Natural killer cell treated with Interleukin-12 subunit alpha and Interleukin-12 subunit beta and Interleukin-15 and Interleukin-18, amount 100 ng/mL, for 72 hours (primary cell): ENCODE measurements around the gene PTS. TPM values are rescaled to one million over a fixed set of nuclear protein-coding genes. Genes with fewer than 3 reads are reported as not detected.

Experiments used
- ATAC-seq, 2 donors: fragments of 150-1000 bp; cut with Tn5 transposase in 1 of 2; sonication (Bioruptor Pico), chemical (Tn5 transposase) in 1 of 2; 2 replicates each; pipeline ENCODE4 v1.10.0; 2021
- DNase-seq: peaks from one replicate; pipeline ENCODE4 v3.0.0; 2022; ENCODE audit warnings: low spot score
- H3K27ac Mint-ChIP-seq, 2 donors: 1 replicate in 1 of 2; 2 replicates in 1 of 2; pipeline ENCODE4 v1.8.0; 2022; ENCODE audit warnings: mixed read lengths in 2 of 2, mild to moderate bottlenecking in 1 of 2, moderate library complexity in 1 of 2
- H3K27me3 Mint-ChIP-seq, 2 donors: 1 replicate in 1 of 2; 2 replicates in 1 of 2; pipeline ENCODE4 v1.8.0; 2022; ENCODE audit warnings: mixed read lengths in 2 of 2
- H3K36me3 Mint-ChIP-seq: one replicate; pipeline ENCODE4 v1.8.0; 2022; ENCODE audit warnings: mixed read lengths
- H3K4me1 Mint-ChIP-seq, 2 donors: 1 replicate in 1 of 2; 2 replicates in 1 of 2; pipeline ENCODE4 v1.8.0; 2022; ENCODE audit warnings: low read depth in 2 of 2, mixed read lengths in 2 of 2, mild to moderate bottlenecking in 1 of 2
- H3K4me3 Mint-ChIP-seq: one replicate; pipeline ENCODE4 v1.8.0; 2022; ENCODE audit warnings: mixed read lengths
- H3K9me3 Mint-ChIP-seq: 2 replicates; pipeline ENCODE4 v1.8.0; 2022; ENCODE audit warnings: mixed read lengths
- total RNA-seq, 2 donors: library from RNA; stranded (reverse); gene quantifications; one replicate each; pipeline ENCODE4 v1.2.3, GENCODE V29; 2022

PTS gene
- total RNA-seq, 2 donors from 2014 or later, result 36.2 to 36.8 TPM

DNA sequence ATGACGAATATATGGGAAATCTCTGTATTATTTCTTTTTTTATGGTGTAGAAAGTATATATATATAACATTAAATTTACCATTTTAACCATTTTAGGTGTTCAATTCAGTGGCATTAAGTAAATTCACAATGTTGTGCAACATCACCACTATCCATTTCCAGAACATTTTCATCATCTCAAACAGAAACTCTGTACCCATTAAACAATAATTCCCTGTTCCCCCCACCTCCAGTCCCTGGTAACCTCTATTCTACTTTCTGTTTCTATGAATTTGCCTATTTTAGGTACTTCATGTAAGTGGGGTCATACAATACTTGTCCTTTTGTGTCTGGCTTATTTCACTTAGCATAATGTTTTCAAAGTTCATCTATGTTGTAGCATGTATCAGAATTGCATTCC is 15.3 kb upstream of the PTS start:
- no peak for ATAC-seq
- Mint-ChIP-seq H3K4me3 (no peak overlapping the region), H3K4me1 (peaks cover 0 to 11% of the 10 kb centered on the region in 2 donors), H3K27me3 (peaks cover 0 to 4% of the 10 kb centered on the region in 2 donors), H3K36me3 (no peaks in the 10 kb centered on the region), H3K9me3 (no peaks in the 10 kb centered on the region), H3K27ac (no peak overlapping the region)
- DNase-seq, result no peak

DNA sequence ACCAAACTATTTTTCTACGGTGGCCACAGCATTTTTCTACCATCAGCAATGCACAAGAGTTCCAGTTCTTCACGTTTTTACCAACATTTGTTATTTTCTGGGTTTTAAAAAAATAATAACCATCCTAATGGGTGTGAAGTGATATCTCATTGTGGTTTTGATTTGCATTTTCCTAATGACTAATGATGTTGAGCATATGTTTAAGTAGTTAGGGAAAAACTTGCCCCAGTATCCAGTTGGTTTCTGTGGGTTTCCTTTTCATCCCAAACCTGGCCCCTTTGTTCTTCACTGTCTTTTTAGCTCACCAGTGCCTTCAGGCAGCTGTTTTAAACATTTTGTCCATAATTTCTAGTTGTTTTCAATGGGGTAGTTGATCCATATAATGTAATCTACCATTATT is 14.7 kb upstream of the PTS start:
- H3K9me3 Mint-ChIP-seq, result no peaks in the 10 kb centered on the region
- no peak for DNase-seq
- H3K27ac Mint-ChIP-seq, result no peak overlapping the region
- peak overlapping the region; percentile 38 for H3K4me3 Mint-ChIP-seq
- ATAC-seq, result peak in 1 of 2 donors; percentile 46
- peaks cover 0 to 4% of the 10 kb centered on the region in 2 donors for H3K27me3 Mint-ChIP-seq
- no peaks in the 10 kb centered on the region for H3K36me3 Mint-ChIP-seq
- peaks cover 0 to 11% of the 10 kb centered on the region in 2 donors for H3K4me1 Mint-ChIP-seq

DNA sequence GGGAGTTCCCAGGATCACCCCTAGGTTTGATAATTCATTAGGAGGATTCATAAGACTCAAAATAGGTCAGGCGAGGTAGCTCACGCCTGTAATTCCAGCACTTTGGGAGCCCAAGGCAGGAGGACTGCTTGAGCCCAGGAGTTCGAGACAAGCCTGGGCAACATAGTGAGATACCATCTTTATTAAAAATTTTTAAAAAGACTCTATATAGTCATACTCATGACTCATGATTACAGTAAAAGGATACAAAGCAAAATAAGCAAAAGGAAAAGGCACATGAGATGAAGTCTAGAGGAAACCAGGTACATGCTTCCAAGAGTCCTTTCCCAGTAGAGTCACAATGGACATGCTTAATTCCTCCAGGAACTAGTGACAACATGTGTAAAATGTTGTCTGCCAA is 13.9 kb upstream of the PTS start:
- DNase-seq (no peak), ATAC-seq (no peak)
- Mint-ChIP-seq H3K27ac (no peak overlapping the region), H3K9me3 (no peaks in the 10 kb centered on the region), H3K36me3 (no peaks in the 10 kb centered on the region), H3K4me3 (no peak overlapping the region), H3K4me1 (peaks cover 0 to 11% of the 10 kb centered on the region in 2 donors), H3K27me3 (peaks cover 0 to 4% of the 10 kb centered on the region in 2 donors)

DNA sequence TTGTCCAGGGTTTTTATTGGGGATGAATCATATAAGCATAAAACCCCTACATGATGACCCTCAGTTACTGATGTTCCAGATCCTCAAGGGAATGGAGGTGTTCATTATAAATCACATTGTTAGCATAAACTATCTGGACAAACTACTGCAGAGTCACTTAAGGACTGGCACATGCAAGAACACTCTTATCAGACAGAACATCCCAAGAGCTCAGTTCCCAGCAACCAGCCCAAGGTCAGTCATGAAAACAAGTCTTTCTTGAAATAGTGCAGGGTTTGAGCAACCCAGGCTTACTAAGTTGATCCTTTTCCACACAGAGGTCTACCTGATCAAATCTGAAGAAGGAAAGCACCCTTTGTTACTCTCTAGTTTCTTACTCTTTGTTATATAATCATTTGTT is 13.5 kb upstream of the PTS start:
- Mint-ChIP-seq H3K27ac (no peak overlapping the region), H3K27me3 (peaks cover 0 to 4% of the 10 kb centered on the region in 2 donors)
- ATAC-seq, result no peak

DNA sequence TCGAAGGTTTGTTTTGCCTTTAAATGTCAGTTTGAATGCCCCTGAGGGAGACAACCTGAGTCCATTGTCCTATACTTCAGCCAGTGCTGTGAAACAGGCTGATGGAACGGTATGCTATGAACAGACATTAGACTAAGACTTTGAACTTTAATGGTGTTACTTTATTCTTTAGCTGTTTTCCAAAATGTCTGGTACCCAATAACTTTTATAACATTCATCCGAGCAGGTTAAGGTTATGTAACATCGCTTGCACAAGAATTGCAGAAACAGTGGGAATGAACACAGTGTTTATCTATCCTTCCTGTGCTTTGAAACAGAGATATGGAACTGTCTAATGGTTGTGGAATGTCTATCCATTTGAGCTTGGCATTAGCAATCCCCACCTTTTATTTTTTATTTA is 12.5 kb upstream of the PTS start:
- no peak for ATAC-seq
- peaks cover 0 to 4% of the 10 kb centered on the region in 2 donors for H3K27me3 Mint-ChIP-seq

More for the DNA sequence above, 13.5 kb upstream of the PTS start:
- Mint-ChIP-seq H3K4me3 (no peak overlapping the region), H3K4me1 (peaks cover 0 to 11% of the 10 kb centered on the region in 2 donors), H3K9me3 (no peaks in the 10 kb centered on the region), H3K36me3 (no peaks in the 10 kb centered on the region)
- no peak for DNase-seq

DNA sequence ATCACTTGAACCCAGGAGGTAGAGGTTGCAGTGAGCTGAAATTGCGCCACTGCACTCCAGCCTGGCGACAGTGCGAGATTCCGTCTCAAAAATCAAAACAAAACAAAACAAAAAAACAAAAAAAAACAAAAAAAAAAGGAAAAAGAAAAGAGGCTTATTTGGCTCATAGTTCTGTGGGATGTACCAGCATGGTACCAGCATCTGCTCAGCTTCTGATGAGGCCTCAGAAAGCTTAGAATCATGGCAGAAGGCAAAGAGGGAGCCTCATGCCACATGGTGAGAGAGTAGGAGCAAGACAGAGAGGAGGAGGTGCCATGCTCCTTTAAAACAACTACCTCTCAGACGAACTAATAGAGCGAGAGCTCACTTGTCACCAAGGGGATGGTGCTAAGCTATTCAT is 10.6 kb upstream of the PTS start:
- Mint-ChIP-seq H3K36me3 (no peaks in the 10 kb centered on the region), H3K9me3 (no peaks in the 10 kb centered on the region), H3K27ac (no peak overlapping the region), H3K4me1 (peaks cover 4 to 11% of the 10 kb centered on the region in 2 donors), H3K4me3 (no peak overlapping the region), H3K27me3 (no peaks in the 10 kb centered on the region)
- no peak for DNase-seq
- peak in 1 of 2 donors; percentile 37 for ATAC-seq

More for the DNA sequence above, 12.5 kb upstream of the PTS start:
- no peaks in the 10 kb centered on the region for H3K36me3 Mint-ChIP-seq
- no peaks in the 10 kb centered on the region for H3K9me3 Mint-ChIP-seq
- no peak for DNase-seq
- no peak overlapping the region for H3K4me3 Mint-ChIP-seq
- no peak overlapping the region for H3K27ac Mint-ChIP-seq
- H3K4me1 Mint-ChIP-seq, result peaks cover 0 to 11% of the 10 kb centered on the region in 2 donors

DNA sequence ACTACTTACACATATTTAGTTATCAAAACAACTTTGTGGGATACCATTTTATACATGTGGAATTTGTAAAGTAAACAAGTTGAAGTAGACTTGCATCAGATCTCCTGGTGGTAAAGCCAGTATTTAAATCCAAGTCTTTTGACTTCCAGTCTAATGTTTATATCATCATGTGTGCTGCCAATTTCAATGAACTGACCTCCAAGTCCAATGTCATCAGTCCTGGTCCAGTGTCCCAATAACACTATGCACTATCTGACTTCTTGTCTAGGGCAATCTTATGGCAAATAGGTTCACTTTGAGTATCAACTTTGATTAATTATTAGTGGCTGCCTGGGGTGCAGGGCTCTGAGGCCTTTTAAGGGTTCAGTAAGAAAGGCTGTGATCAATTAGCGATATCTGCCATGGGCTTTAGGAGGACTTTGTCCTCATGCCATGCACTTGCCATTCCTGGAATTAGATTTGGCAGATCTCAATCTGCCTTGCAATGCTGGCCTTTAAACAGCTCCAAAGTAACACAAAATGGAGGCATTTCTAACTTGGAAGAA is 9.6 kb upstream of the PTS start:
- Mint-ChIP-seq H3K27me3 (no peaks in the 10 kb centered on the region), H3K27ac (no peak overlapping the region), H3K4me3 (no peak overlapping the region), H3K36me3 (no peaks in the 10 kb centered on the region), H3K4me1 (peaks cover 4 to 6% of the 10 kb centered on the region in 2 donors), H3K9me3 (no peaks in the 10 kb centered on the region)
- ATAC-seq (no peak), DNase-seq (no peak)

DNA sequence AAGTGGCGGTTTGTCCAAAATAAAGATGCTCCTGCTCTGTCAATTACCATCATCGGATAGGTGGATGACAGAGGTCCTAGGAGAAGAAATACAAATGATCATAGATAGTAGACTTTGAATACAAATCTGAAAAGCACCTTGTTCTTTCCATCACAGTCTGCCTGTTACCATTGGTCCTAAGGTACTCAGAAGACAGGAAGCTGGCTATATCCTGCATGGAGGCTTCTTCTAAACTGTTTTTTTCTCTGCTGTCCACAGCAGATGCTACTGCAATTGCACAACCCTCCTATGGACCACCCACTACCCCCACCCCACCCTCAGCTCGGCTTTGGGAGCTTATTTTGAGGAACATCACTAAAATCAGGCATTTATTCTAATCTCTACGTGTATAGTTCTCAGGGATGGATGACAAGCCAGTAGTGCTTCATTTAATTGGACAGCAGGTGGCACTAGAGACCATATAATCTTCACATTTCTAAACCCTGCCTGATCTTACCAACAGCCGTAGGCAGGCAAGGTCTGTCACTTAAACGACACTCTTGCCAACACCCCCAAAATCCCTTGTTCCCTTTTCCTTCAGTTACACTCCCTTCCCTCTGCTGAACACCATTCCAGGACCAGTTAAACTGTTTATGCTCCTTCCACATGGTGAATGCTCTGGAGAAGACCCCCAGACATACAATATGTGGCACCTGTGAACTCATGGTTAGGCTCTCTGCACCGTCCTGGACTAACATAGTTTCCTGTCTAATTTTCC is 6.6 kb upstream of the PTS start:
- DNase-seq, result peak; percentile 63
- no peak overlapping the region for H3K4me3 Mint-ChIP-seq
- ATAC-seq, result peak; percentile 91 to 94
- H3K9me3 Mint-ChIP-seq, result no peaks in the 10 kb centered on the region
- H3K27me3 Mint-ChIP-seq, result no peaks in the 10 kb centered on the region
- H3K4me1 Mint-ChIP-seq, result peaks cover 3 to 4% of the 10 kb centered on the region in 2 donors
- H3K27ac Mint-ChIP-seq, result no peak overlapping the region
- H3K36me3 Mint-ChIP-seq, result no peaks in the 10 kb centered on the region

DNA sequence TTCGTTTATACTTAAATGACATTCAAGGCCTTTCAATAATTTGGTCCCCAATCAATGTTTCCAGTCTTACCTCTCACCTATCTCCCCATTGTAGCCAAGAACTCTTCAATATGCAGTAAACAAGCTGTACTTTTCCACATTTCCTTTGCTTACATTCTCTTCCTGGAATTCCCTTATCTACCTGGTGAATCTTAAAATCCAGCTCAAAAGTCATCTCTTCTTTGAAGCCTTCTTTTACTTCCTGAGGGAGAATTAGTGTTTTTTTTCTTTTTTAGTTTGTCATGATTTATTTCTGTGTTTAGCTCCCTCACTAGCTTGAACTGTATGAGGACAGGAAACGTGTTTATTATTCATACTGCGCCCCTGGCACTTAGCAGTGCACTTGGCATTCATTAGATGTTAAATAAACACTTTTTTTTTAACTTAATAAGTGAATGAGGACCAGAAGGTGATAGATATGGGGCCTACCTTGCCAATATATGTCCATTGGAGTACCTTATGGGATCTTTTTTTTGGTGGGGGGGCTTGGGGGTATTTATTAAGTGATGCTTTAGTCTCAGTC is 4.9 kb upstream of the PTS start:
- peaks cover 4 to 9% of the 10 kb centered on the region in 2 donors for H3K4me1 Mint-ChIP-seq
- no peak for ATAC-seq
- H3K27me3 Mint-ChIP-seq, result no peaks in the 10 kb centered on the region
- DNase-seq, result no peak
- H3K27ac Mint-ChIP-seq, result no peak overlapping the region
- no peak overlapping the region for H3K4me3 Mint-ChIP-seq
- H3K9me3 Mint-ChIP-seq, result no peaks in the 10 kb centered on the region
- no peaks in the 10 kb centered on the region for H3K36me3 Mint-ChIP-seq

DNA sequence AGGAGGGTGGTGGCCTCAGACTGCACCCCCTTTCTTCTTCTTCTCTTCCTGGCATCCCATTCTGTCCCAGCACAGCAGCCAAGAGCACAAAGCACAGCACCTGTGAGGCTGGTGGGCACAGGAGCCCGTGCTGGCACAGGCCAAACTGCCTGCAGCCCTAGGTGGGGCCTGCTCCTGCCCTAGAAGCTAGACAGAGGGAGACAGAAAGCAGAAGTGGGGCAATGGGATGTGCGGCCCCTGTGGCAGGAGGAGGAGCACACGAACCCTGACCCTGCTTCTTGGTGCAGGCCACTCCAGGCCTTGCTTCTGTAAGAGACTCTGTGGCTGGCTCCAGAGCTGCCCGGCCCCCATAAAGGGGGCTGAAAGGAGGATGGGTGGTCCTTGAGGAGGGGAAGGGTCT is 3.9 kb upstream of the PTS start:
- Mint-ChIP-seq H3K27ac (no peak overlapping the region), H3K9me3 (no peaks in the 10 kb centered on the region), H3K36me3 (no peaks in the 10 kb centered on the region), H3K27me3 (no peaks in the 10 kb centered on the region), H3K4me3 (no peak overlapping the region), H3K4me1 (peaks cover 7 to 15% of the 10 kb centered on the region in 2 donors)
- ATAC-seq (no peak), DNase-seq (no peak)

DNA sequence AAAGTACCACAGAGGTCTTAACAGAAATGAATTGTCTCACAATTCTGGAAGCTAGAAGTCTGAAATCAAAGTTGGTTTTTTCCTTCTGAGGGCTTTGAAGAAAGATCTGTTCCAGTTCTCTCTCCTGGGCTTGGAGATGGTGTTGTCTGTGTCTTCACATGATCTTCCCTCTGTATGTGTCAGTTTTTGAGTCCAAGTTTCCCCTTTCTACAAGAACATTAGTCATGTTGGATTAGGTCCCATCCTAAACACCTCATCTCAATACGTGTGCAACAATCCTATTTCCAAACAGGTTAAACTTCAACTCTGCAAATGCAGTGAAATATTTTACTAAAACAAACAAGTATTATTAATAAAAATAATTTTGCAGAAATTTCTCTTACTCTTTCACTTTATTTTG is 3.1 kb upstream of the PTS start:
- Mint-ChIP-seq H3K4me3 (no peak overlapping the region), H3K27ac (no peak overlapping the region), H3K27me3 (no peaks in the 10 kb centered on the region), H3K36me3 (peaks cover 2% of the 10 kb centered on the region), H3K4me1 (peaks cover 11 to 23% of the 10 kb centered on the region in 2 donors), H3K9me3 (no peaks in the 10 kb centered on the region)
- no peak for ATAC-seq
- no peak for DNase-seq

DNA sequence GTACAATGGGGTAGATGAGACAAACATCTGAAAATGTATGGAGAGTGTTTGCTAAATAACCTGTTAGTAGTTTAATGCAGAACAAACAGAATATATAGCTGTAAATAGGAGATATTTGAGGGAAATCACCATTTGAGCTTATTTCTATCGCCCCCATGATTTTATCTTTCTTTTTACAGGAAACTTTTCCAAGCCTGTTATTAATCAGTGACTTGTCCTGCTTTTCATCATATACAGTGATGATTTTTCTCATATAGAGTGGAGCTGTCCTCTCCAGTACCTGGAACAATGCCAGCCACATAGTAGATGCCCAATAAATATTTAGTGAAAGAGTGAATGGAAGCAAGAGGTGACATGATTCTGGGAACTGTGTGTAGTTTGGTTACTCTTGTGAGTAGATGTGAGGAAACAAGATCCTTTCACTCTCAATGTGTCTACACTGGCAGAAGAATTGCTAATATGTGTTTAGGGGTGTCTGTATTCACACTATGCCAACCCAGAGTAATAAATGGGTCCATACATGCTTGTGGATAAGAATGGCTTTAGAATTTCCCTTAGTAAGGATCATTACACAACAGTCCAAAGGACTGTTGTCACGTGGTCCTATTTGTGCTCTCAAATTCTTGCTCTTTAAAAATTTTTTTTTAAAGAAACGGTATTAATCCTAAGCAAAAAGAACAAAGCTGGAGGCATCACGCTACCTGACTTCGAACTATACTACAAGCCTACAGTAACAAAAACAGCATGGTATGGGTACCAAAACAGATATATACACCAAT is 2.3 kb upstream of the PTS start:
- ATAC-seq (no peak), DNase-seq (no peak)
- H3K9me3 Mint-ChIP-seq, result no peaks in the 10 kb centered on the region
- peaks cover 10% of the 10 kb centered on the region for H3K36me3 Mint-ChIP-seq
- H3K4me3 Mint-ChIP-seq, result peak overlapping the region; percentile 39
- peaks cover 16 to 31% of the 10 kb centered on the region in 2 donors for H3K4me1 Mint-ChIP-seq
- H3K27me3 Mint-ChIP-seq, result no peaks in the 10 kb centered on the region
- peak overlapping the region; percentile 61 to 84 for H3K27ac Mint-ChIP-seq

DNA sequence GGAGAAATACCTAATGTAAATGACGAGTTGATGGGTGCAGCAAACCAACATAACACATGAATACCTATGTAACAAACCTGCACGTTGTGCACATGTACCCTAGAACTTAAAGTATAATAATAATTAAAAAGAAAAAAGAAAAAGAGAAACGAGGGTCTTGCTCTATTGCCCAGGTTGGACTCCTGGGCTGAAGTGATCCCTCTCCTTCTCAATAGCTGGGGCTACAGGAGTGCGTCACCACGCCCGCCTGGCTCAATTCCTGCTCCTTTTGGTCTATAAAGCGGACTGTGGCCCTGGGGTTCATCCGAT is 521 bp upstream of the PTS start:
- H3K4me3 Mint-ChIP-seq, result peak overlapping the region; percentile 92
- DNase-seq (no peak), ATAC-seq (no peak)
- peaks cover 18% of the 10 kb centered on the region for H3K36me3 Mint-ChIP-seq
- no peaks in the 10 kb centered on the region for H3K27me3 Mint-ChIP-seq
- H3K4me1 Mint-ChIP-seq, result peaks cover 12 to 31% of the 10 kb centered on the region in 2 donors
- peak overlapping the region; percentile 84 to 90 for H3K27ac Mint-ChIP-seq
- H3K9me3 Mint-ChIP-seq, result no peaks in the 10 kb centered on the region
